Heart left ventricle (tissue), 13 donors: ENCODE data around the gene TICRR.

Experiments used
- CTCF ChIP-seq, 12 donors: fragments of 200-600 bp; sonication (generic) in 4 of 12; IDR thresholded peaks; one replicate each; pipeline versions ENCODE4 v1.5.0 to v1.8.0; 2018 to 2022; ENCODE audit warnings: antibody characterized with exemption in 12 of 12, mild to moderate bottlenecking in 5 of 12
- POLR2A ChIP-seq, 2 donors: fragments of 450-650 bp; IDR thresholded peaks; one replicate each; pipeline ENCODE4 v1.6.1; 2017; ENCODE audit warnings: antibody characterized with exemption in 2 of 2, mild to moderate bottlenecking in 2 of 2, moderate library complexity in 2 of 2
- donor health status: ischemic (EF 13 %, LVEDD 7.1; RV severe dilation, severe dysfunction).
- donor health status: DM: no; HTN: yes; CAD: no.
- donor health status: DM: no; HTN: no; CAD: no.
- donor health status: ischemic (EF 25% LVEDD 6.9; RV normal size, moderate dysfunction).
- donor health status: ischemic (EF 25% LVEDD 5.7; RV mildly dilated, moderate dysfunction).
- donor health status: ischemic (EF 35%, LVEDD 5.7; RV mildly dilated, moderate dysfunction).
- donor health status: nonischemic (EF 11% LVEDD 7.7; RV severe dilation, severe dysfunction).
- donor health status: DM: yes; HTN: yes; CAD: no.
- donor health status: PGD.
- donor health status: ischemic (EF 29% LVEDD 5.4; RV normal size, mild dysfunction).
- donor health status: nonischemic (EF 23%, LVEDD 6.1; RV moderate dilation, normal function).

- TF ChIP-seq CTCF (IDR thresholded peaks at IDR 0.05) (no peak), POLR2A (IDR thresholded peaks at IDR 0.05) (no peak)
These were observed 52.1 kb downstream of the TICRR start for GRCh38 chr15:89627256-89627970.
